Subcutaneous adipose tissue (tissue), 4 donors: ENCODE measurements around the gene HAGH. TPM values are rescaled to one million over a fixed set of nuclear protein-coding genes. Genes with fewer than 3 reads are reported as not detected.

Experiments
- total RNA-seq, 4 donors: library from RNA; depleted of rRNA; stranded (reverse); fragments of >200 nt; gene quantifications; one replicate each; pipeline ENCODE4 v1.1.0, GENCODE V29; 2016
- TF ChIP-seq, protein P1 (sequence below): fragments of 450-650 bp; IDR thresholded peaks from one replicate; pipeline ENCODE4 v1.5.1; 2016; ENCODE audit warnings: low read depth, mild to moderate bottlenecking, control low read depth, antibody characterized with exemption, moderate library complexity

The HAGH gene
- total RNA-seq, 4 donors from 2014 or later, result 50.4 to 121 (median 108) TPM

DNA sequence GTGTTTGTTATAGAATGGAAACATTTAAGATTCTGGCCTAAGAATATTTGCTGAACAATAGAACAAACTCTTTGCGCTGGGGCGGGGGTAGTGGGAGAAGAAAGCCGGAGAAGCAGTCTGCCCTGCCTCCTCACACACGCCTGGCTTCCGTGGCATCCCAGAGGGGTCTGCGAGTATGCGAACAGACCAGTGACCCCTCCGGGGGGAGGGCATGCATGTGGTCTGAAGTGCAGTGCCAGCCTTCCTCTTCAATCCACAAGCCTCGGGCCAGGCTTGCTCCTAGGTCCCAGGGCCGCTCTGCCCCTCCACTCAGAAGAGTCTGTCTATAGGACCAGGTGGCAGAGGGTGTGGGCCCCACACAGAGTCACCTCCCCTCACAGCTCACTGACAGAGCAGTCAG, 19.0 kb downstream of the HAGH start:
- TF ChIP-seq, protein P1, sequence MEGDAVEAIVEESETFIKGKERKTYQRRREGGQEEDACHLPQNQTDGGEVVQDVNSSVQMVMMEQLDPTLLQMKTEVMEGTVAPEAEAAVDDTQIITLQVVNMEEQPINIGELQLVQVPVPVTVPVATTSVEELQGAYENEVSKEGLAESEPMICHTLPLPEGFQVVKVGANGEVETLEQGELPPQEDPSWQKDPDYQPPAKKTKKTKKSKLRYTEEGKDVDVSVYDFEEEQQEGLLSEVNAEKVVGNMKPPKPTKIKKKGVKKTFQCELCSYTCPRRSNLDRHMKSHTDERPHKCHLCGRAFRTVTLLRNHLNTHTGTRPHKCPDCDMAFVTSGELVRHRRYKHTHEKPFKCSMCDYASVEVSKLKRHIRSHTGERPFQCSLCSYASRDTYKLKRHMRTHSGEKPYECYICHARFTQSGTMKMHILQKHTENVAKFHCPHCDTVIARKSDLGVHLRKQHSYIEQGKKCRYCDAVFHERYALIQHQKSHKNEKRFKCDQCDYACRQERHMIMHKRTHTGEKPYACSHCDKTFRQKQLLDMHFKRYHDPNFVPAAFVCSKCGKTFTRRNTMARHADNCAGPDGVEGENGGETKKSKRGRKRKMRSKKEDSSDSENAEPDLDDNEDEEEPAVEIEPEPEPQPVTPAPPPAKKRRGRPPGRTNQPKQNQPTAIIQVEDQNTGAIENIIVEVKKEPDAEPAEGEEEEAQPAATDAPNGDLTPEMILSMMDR, result no peak

GRCh38 chr16:1800701-1801100, 25.9 kb downstream of the HAGH start:
- TF ChIP-seq, protein P1, result no peak

DNA sequence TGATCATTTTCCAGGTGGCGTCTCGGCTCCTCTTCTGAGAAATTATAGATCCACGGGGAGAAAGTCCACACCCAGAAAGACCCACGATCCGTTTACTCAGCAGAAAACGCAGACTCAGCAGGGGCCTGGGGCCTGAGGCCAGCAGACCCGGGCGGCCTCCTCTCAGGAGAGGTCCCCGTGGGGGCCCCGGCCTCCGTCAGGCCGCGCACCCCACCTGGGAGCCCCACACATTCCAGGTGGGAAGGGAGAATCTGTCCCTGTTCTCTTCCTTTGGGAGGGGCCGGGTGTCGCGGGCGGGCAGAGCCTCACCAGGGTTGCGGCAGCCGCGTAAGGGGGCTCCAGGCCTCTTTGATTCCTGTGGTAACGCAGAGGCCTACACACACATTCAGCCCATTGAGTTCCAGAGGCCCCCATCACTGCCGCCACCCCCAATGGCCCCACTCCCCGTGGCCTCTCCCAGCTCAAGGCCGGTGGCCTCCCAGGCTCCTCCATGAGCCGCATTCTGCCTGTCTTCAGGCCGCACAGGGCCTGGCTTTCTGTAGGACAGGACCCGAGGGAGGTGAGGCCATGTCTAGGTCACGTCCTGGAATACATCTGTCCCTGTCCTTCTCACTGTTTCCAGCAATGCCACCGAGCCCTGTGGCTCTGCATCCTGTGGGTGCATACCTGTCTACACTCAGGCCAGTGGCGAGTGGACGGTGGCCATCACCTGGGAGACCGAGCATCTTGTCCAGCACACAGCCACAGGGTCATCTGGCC, 31.5 kb downstream of the HAGH start:
- TF ChIP-seq, protein P1, result no peak

- TF ChIP-seq, protein P1, result no peak
Measured at GRCh38 chr16:1794221-1794871, 32.3 kb downstream of the HAGH start.

DNA sequence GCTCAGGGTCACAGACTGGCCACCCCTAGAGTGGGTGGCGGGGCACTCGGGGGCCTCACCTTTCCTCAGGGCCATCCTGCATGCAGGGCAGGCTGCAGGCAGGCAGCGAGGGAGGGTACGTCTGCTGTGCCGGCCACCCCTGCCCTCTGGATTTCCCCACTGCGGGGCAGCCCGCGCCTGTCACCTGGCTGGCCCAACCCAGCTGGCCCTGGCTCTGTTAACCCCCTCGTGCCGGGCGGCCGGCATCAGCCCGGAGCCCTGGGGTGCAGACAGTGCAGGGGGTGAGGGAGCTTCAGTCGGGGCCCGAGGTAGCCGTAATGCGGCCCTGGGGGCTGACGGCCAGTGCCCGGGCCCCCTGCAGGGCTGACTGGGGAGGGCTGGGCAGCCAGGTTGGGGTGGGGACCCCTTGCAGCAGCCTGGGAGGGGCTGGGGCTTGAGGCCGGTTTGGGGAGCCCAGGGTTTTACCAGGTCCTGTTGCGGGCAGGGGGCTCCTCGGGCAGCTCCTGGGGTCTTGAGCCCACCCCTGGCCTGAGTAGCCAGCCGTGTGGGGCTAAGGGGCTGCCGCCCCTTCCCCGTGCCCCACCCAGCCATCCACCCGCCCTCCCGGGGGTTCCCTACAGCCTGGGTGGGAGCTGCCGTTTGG, 32.9 kb downstream of the HAGH start, which contains the start of gene IGFALS:
Gene IGFALS (minus strand): TSS at position 128 of the 643 bp plus-strand sequence. CDS start 53 bp downstream, at position 75.
- TF ChIP-seq, protein P1, result no peak

DNA sequence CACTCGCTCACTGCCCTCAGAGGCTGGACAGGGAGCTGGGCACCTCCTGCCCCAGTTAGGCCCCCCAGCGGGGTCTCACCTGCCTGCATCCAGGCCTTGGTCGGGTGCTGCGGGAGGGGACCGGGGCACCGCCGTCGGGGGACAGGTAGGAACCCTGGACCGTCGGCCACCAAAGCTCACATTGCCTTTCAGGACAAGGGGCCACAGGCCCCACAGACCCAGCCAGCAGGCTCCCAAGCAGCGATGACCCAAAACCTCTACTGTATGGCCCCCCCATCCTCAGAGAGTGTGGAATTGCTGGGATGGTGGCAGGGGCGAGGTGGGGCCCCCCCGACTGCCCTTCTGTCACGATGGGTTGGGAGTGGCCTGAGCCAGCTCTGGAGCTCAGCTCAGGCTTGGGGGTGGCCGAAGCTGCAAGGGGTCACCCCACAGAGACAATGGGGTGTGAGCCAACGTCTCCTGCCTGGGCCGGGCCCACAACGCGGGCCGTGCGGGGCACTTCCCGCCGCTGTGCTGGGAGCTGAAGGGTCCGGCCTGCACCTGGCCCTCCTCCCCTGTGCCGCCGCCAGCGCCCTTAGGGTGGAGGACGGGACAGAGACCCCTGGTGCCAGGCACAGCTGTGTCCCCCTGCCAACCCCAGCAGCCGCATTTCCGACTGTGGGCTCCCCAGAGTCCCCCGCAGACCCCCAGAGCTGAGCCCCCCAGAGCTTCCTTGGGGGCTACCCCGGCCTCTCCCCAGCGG, 33.6 kb downstream of the HAGH start:
- TF ChIP-seq, protein P1, result no peak
